Trophoblast cell (in vitro differentiated cells and primary cell): ENCODE results near the gene VIPR1.
"Not testable (repeated sequence)": the region's sequence is repeated elsewhere in the genome, so short reads cannot be mapped to it uniquely, and the experiment has no call there.

Experiments used
- DNase-seq, 2 donors: peaks; one replicate each; pipeline ENCODE4 v3.0.0-alpha.2; 2016
- H2AFZ ChIP-seq: 2 replicates; pipeline ENCODE4 v1.6.1; 2013; ENCODE audit warnings: low read length, moderate library complexity, mild to moderate bottlenecking; ENCODE audit not compliant: insufficient read depth, poor library complexity
- H2AK5ac ChIP-seq: 2 replicates; pipeline ENCODE4 v1.6.1; 2013; ENCODE audit warnings: mild to moderate bottlenecking, low read length
- H2BK120ac ChIP-seq: 2 replicates; pipeline ENCODE4 v1.6.1; 2013; ENCODE audit warnings: low read length, mild to moderate bottlenecking, moderate library complexity; ENCODE audit not compliant: insufficient read depth, poor library complexity
- H2BK12ac ChIP-seq: 2 replicates; pipeline ENCODE4 v1.6.1; 2013; ENCODE audit warnings: mild to moderate bottlenecking, low read length, moderate library complexity
- H2BK5ac ChIP-seq: 2 replicates; pipeline ENCODE4 v1.6.1; 2013; ENCODE audit warnings: low read length, low read depth, moderate library complexity, mild to moderate bottlenecking; ENCODE audit not compliant: poor library complexity
- H3K14ac ChIP-seq: 2 replicates; pipeline ENCODE4 v1.6.1; 2013; ENCODE audit warnings: mild to moderate bottlenecking, low read length
- H3K18ac ChIP-seq: 2 replicates; pipeline ENCODE4 v1.6.1; 2013; ENCODE audit warnings: mild to moderate bottlenecking, low read length
- H3K23ac ChIP-seq: 2 replicates; pipeline ENCODE4 v1.6.1; 2013; ENCODE audit warnings: low read length
- H3K27ac ChIP-seq: 2 replicates; pipeline ENCODE4 v1.5.1; 2013; ENCODE audit warnings: low read depth, mild to moderate bottlenecking, inconsistent platforms, low read length, moderate library complexity
- H3K27me3 ChIP-seq: 2 replicates; pipeline ENCODE4 v1.6.1; 2013; ENCODE audit warnings: inconsistent platforms, mild to moderate bottlenecking, low read length, moderate library complexity; ENCODE audit not compliant: insufficient read depth
- H3K36me3 ChIP-seq, 2 experiments: 1 replicate in 1 of 2; 2 replicates in 1 of 2; pipeline ENCODE4 v1.6.1; 2013; ENCODE audit warnings: low read length in 2 of 2, mild to moderate bottlenecking in 2 of 2, moderate library complexity in 1 of 2; ENCODE audit not compliant: insufficient read depth in 2 of 2, control insufficient read depth in 1 of 2
- H3K4ac ChIP-seq: 2 replicates; pipeline ENCODE4 v1.6.1; 2013; ENCODE audit warnings: low read depth, mild to moderate bottlenecking, low read length, moderate library complexity
- H3K4me1 ChIP-seq, 2 experiments: 1 replicate in 1 of 2; 2 replicates in 1 of 2; pipeline ENCODE4 v1.6.1; 2013; ENCODE audit warnings: low read length in 2 of 2, mild to moderate bottlenecking in 2 of 2, moderate library complexity in 1 of 2; ENCODE audit not compliant: insufficient read depth in 2 of 2, control insufficient read depth in 1 of 2
- H3K4me2 ChIP-seq: 2 replicates; pipeline ENCODE4 v1.6.1; 2013; ENCODE audit warnings: inconsistent platforms, mild to moderate bottlenecking, low read length, moderate library complexity
- H3K4me3 ChIP-seq: 2 replicates; pipeline ENCODE4 v1.5.1; 2013; ENCODE audit warnings: mild to moderate bottlenecking, low read depth, low read length, inconsistent platforms
- H3K79me1 ChIP-seq: one replicate; pipeline ENCODE4 v1.6.1; 2013; ENCODE audit warnings: low read length
- H3K79me2 ChIP-seq: 2 replicates; pipeline ENCODE4 v1.6.1; 2013; ENCODE audit warnings: low read length, mild to moderate bottlenecking; ENCODE audit not compliant: control insufficient read depth, insufficient read depth, poor library complexity
- H3K9ac ChIP-seq: 2 replicates; pipeline ENCODE4 v1.6.1; 2013; ENCODE audit warnings: mild to moderate bottlenecking, low read length
- H3K9me3 ChIP-seq: 2 replicates; pipeline ENCODE4 v1.6.1; 2013; ENCODE audit warnings: low read depth, mild to moderate bottlenecking, control low read depth, inconsistent platforms, low read length; ENCODE audit not compliant: insufficient read depth
- H4K12ac ChIP-seq: 2 replicates; pipeline ENCODE4 v1.6.1; 2013; ENCODE audit warnings: low read depth, mild to moderate bottlenecking, low read length, moderate library complexity
- H4K8ac ChIP-seq: 2 replicates; pipeline ENCODE4 v1.6.1; 2013; ENCODE audit warnings: low read depth, mild to moderate bottlenecking, low read length, moderate library complexity
- H4K91ac ChIP-seq: one replicate; pipeline ENCODE4 v1.6.1; 2013; ENCODE audit warnings: low read depth, mild to moderate bottlenecking, low read length, moderate library complexity
- WGBS: extraction: QIAGEN DNeasy Blood & Tissue Kit; methylation state at CpG from one replicate; pipeline ENCODE4 v1.1.7; 2013; ENCODE audit warnings: missing lambda C conversion rate; ENCODE audit not compliant: insufficient read length, insufficient coverage; ENCODE audit errors: extremely low coverage; 5-methylcytosine and 5-hydroxymethylcytosine counted together

Gene VIPR1

GRCh38 chr3:42578054-42578453 lies 75.6 kb downstream of the VIPR1 start:
- Histone ChIP-seq H3K9ac (no peak overlapping the region), H2AK5ac (no peak overlapping the region), H4K12ac (no peak overlapping the region), H2BK120ac (no peak overlapping the region), H3K79me1 (peaks cover 10% of the 10 kb centered on the region), H4K91ac (no peak overlapping the region), H3K27ac (no peak overlapping the region), H2AFZ (no peak overlapping the region), H2BK5ac (no peak overlapping the region), H3K4me1 (no peaks in the 10 kb centered on the region), H3K36me3 (peaks cover 2% of the 10 kb centered on the region in 2 experiments), H3K9me3 (no peaks in the 10 kb centered on the region), H2BK12ac (no peak overlapping the region), H3K4ac (no peak overlapping the region), H3K23ac (no peak overlapping the region), H3K18ac (no peak overlapping the region), H3K79me2 (peaks cover 8% of the 10 kb centered on the region), H3K4me3 (no peak overlapping the region), H3K27me3 (no peaks in the 10 kb centered on the region), H3K4me2 (no peak overlapping the region), H3K14ac (no peak overlapping the region), H4K8ac (no peak overlapping the region)
- whole genome bisulfite sequencing, result no CpG with 5 or more reads among the region's 4 CpGs
- DNase-seq, result no peak

- H3K27me3 ChIP-seq, H4K12ac ChIP-seq, H4K8ac ChIP-seq, H3K4me2 ChIP-seq, H3K27ac ChIP-seq, H3K14ac ChIP-seq, H3K18ac ChIP-seq, H2AK5ac ChIP-seq, H3K36me3 ChIP-seq, H3K4me1 ChIP-seq, H3K9ac ChIP-seq, H2BK12ac ChIP-seq, H3K4me3 ChIP-seq, H2AFZ ChIP-seq, H3K9me3 ChIP-seq, H3K4ac ChIP-seq, H4K91ac ChIP-seq, H2BK120ac ChIP-seq, H3K23ac ChIP-seq, H2BK5ac ChIP-seq, H3K79me2 ChIP-seq: not testable (repeated sequence)
- peak in 1 of 2 donors; percentile 23 for DNase-seq
- H3K79me1 ChIP-seq, result peaks cover 10% of the 10 kb centered on the region
- WGBS, result no CpG with 5 or more reads among the region's 4 CpGs
Observed at GRCh38 chr3:42579346-42579745, 76.9 kb downstream of the VIPR1 start.

GRCh38 chr3:42581400-42581708 lies 78.9 kb downstream of the VIPR1 start:
- Histone ChIP-seq H2BK5ac (peak overlapping the region; percentile 81), H3K9ac (peak overlapping the region; percentile 75), H2AFZ (peak overlapping the region; percentile 96), H2AK5ac (no peak overlapping the region), H3K14ac (peak overlapping the region; percentile 83), H3K4ac (peak overlapping the region; percentile 53), H3K18ac (peak overlapping the region; percentile 72), H4K12ac (peak overlapping the region; percentile 90), H3K27ac (peak overlapping the region; percentile 62), H3K4me1 (no peaks in the 10 kb centered on the region), H3K4me3 (peak overlapping the region; percentile 85), H3K9me3 (no peaks in the 10 kb centered on the region), H2BK12ac (peak overlapping the region; percentile 33), H3K79me2 (peaks cover 8% of the 10 kb centered on the region), H3K27me3 (no peaks in the 10 kb centered on the region), H4K91ac (peak overlapping the region; percentile 86), H3K79me1 (peaks cover 10% of the 10 kb centered on the region), H2BK120ac (peak overlapping the region; percentile 56), H3K36me3 (no peaks in the 10 kb centered on the region), H4K8ac (peak overlapping the region; percentile 93), H3K23ac (no peak overlapping the region), H3K4me2 (peak overlapping the region; percentile 86)
- DNase-seq, result no peak
- no CpG with 5 or more reads among the region's 11 CpGs for WGBS

GRCh38 chr3:42581709-42582473 lies 79.4 kb downstream of the VIPR1 start, which contains the start of gene SEC22C:
TSS of gene SEC22C (minus strand) at chr3:42581967. CDS start at chr3:42569046, 12,921 bp downstream.
- Histone ChIP-seq H3K4me1 (no peaks in the 10 kb centered on the region), H2AFZ (peak within 1 kb of the TSS; percentile 96), H3K18ac (peak within 1 kb of the TSS; percentile 72), H2AK5ac (no peak within 1 kb of the TSS), H3K9ac (peak within 1 kb of the TSS; percentile 75), H2BK12ac (peak within 1 kb of the TSS; percentile 35), H4K91ac (peak within 1 kb of the TSS; percentile 86), H2BK120ac (peak within 1 kb of the TSS; percentile 56), H3K14ac (peak within 1 kb of the TSS; percentile 83), H3K4me2 (peak within 1 kb of the TSS; percentile 86), H3K79me2 (peaks cover 8% of the 10 kb centered on the region), H3K4me3 (peak within 1 kb of the TSS; percentile 85), H3K23ac (no peak within 1 kb of the TSS), H3K27ac (peak within 1 kb of the TSS; percentile 62), H2BK5ac (peak within 1 kb of the TSS; percentile 81), H3K4ac (peak within 1 kb of the TSS; percentile 53), H3K36me3 (no peaks in the 10 kb centered on the region), H4K12ac (peak within 1 kb of the TSS; percentile 90), H4K8ac (peak within 1 kb of the TSS; percentile 93), H3K27me3 (no peaks in the 10 kb centered on the region), H3K9me3 (no peaks in the 10 kb centered on the region), H3K79me1 (peaks cover 10% of the 10 kb centered on the region)
- no CpG with 5 or more reads among the region's 77 CpGs for WGBS
- DNase-seq, result peak; percentile 93 to 94
